Parathyroid adenoma (tissue), 2 donors: ENCODE measurements around the gene RAP1A.

Experiments
- H2AFZ ChIP-seq: fragments of 300-600 bp; sonication (generic); one replicate; pipeline ENCODE4 v1.7.0; 2017; ENCODE audit warnings: antibody characterized with exemption, mild to moderate bottlenecking
- H3K27ac ChIP-seq: fragments of 300-600 bp; sonication (generic); one replicate; pipeline ENCODE4 v1.7.0; 2017
- H3K27me3 ChIP-seq: fragments of 300-600 bp; sonication (generic); one replicate; pipeline ENCODE4 v1.7.0; 2017; ENCODE audit warnings: low read length; ENCODE audit not compliant: control insufficient read depth, insufficient read depth
- H3K36me3 ChIP-seq: fragments of 300-600 bp; sonication (generic); one replicate; pipeline ENCODE4 v1.7.0; 2017; ENCODE audit warnings: low read length; ENCODE audit not compliant: control insufficient read depth, insufficient read depth
- H3K4me1 ChIP-seq: fragments of 300-600 bp; sonication (generic); one replicate; pipeline ENCODE4 v1.7.0; 2017; ENCODE audit warnings: control low read depth
- H3K4me2 ChIP-seq: fragments of 300-600 bp; sonication (generic); one replicate; pipeline ENCODE4 v1.7.0; 2017; ENCODE audit warnings: low read length
- H3K4me3 ChIP-seq: fragments of 300-600 bp; sonication (generic); one replicate; pipeline ENCODE4 v1.7.0; 2017; ENCODE audit warnings: low read depth, low read length
- H3K79me2 ChIP-seq: fragments of 300-600 bp; sonication (generic); one replicate; pipeline ENCODE4 v1.7.0; 2017; ENCODE audit warnings: control low read depth
- H3K9ac ChIP-seq: fragments of 300-600 bp; sonication (generic); one replicate; pipeline ENCODE4 v1.7.0; 2017; ENCODE audit warnings: mild to moderate bottlenecking
- H3K9me3 ChIP-seq: fragments of 300-600 bp; sonication (generic); one replicate; pipeline ENCODE4 v1.7.0; 2017; ENCODE audit warnings: low read length; ENCODE audit not compliant: control insufficient read depth
- TF ChIP-seq, protein P1 (sequence below): fragments of 300-600 bp; sonication (generic); IDR thresholded peaks from one replicate; pipeline ENCODE4 v1.7.0; 2017; ENCODE audit warnings: antibody characterized with exemption, mild to moderate bottlenecking
- donor health status: primary hyperparathyroidism.

RAP1A gene

DNA sequence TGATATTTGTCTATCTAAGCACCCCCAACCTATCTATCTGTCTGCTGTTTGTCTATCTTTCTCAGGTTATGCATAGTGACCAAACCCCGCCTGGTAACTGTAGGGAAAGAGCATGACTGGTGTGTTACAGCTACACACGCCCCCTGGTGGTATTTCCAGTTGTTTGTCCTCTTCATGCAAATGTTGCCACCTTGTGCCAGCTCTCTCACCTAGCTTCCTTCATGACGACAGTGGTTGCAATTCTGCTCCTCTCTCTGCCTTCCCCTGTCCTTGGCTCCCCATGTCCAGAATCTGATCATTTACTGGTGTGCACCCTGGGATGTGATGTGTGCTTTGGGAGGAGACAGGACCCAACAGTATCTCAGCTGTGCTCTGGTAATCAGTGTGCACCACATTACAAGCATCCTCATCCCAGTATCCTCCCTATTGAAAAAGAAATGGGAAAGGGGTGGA is 127.7 kb downstream of the RAP1A start:
- no peak overlapping the region for H3K4me2 ChIP-seq
- no peak overlapping the region for H2AFZ ChIP-seq
- H3K27me3 ChIP-seq: no peaks in the 10 kb centered on the region
- no peak overlapping the region for H3K27ac ChIP-seq
- TF ChIP-seq, protein P1, sequence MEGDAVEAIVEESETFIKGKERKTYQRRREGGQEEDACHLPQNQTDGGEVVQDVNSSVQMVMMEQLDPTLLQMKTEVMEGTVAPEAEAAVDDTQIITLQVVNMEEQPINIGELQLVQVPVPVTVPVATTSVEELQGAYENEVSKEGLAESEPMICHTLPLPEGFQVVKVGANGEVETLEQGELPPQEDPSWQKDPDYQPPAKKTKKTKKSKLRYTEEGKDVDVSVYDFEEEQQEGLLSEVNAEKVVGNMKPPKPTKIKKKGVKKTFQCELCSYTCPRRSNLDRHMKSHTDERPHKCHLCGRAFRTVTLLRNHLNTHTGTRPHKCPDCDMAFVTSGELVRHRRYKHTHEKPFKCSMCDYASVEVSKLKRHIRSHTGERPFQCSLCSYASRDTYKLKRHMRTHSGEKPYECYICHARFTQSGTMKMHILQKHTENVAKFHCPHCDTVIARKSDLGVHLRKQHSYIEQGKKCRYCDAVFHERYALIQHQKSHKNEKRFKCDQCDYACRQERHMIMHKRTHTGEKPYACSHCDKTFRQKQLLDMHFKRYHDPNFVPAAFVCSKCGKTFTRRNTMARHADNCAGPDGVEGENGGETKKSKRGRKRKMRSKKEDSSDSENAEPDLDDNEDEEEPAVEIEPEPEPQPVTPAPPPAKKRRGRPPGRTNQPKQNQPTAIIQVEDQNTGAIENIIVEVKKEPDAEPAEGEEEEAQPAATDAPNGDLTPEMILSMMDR: peak; percentile 20
- no peak overlapping the region for H3K4me3 ChIP-seq
- H3K36me3 ChIP-seq: no peaks in the 10 kb centered on the region
- H3K9me3 ChIP-seq: no peaks in the 10 kb centered on the region
- H3K9ac ChIP-seq: no peak overlapping the region
- H3K79me2 ChIP-seq: no peaks in the 10 kb centered on the region
- H3K4me1 ChIP-seq: no peaks in the 10 kb centered on the region

DNA sequence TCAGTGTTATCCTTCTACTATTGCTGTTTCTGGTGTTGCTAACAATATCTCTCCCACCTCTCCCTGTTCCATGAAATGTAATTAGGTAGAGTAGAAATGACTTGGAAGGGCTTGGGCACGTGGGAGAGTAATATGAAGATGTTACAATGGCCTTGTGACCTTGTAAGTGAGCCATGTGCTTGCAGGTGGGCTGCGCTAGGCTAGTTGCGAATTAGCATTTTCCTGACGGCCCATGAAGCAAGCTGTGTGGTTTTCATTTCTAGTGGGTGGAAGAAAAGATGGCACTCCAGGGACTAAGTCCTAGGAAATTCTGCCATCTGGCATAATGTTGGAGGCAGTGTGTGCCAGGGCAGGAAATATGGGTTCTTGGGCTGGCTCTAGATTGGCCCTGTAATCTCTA is 128.4 kb downstream of the RAP1A start:
- H3K79me2 ChIP-seq: no peaks in the 10 kb centered on the region
- no peaks in the 10 kb centered on the region for H3K9me3 ChIP-seq
- H3K9ac ChIP-seq: no peak overlapping the region
- no peaks in the 10 kb centered on the region for H3K36me3 ChIP-seq
- no peaks in the 10 kb centered on the region for H3K4me1 ChIP-seq
- no peaks in the 10 kb centered on the region for H3K27me3 ChIP-seq
- no peak overlapping the region for H2AFZ ChIP-seq
- H3K4me3 ChIP-seq: no peak overlapping the region
- H3K27ac ChIP-seq: no peak overlapping the region
- H3K4me2 ChIP-seq: no peak overlapping the region
- TF ChIP-seq, protein P1: no peak

DNA sequence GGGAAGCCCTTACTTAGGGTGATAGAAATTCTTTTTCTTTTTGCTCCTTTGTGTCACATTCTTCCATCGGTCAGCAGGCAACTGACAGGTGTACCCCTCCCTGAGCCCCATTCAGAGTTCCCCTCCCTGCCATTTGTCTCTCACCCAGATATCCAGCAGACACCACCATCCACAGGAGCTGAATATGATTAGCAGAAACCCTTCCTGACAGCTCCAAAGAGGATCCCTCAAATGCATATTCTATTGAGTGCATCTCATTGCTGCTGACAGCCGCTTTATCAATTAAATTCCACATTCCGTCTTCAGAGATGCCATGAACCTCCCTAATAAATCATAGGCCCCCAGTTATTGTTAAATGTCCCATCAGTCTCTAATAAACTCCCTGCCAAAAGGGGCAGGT is 130.0 kb downstream of the RAP1A start:
- TF ChIP-seq, protein P1: no peak
- no peak overlapping the region for H3K27ac ChIP-seq
- H2AFZ ChIP-seq: no peak overlapping the region
- no peaks in the 10 kb centered on the region for H3K9me3 ChIP-seq
- H3K9ac ChIP-seq: no peak overlapping the region
- H3K4me3 ChIP-seq: no peak overlapping the region
- H3K4me2 ChIP-seq: no peak overlapping the region
- H3K36me3 ChIP-seq: no peaks in the 10 kb centered on the region
- H3K79me2 ChIP-seq: no peaks in the 10 kb centered on the region
- no peaks in the 10 kb centered on the region for H3K4me1 ChIP-seq
- no peaks in the 10 kb centered on the region for H3K27me3 ChIP-seq

DNA sequence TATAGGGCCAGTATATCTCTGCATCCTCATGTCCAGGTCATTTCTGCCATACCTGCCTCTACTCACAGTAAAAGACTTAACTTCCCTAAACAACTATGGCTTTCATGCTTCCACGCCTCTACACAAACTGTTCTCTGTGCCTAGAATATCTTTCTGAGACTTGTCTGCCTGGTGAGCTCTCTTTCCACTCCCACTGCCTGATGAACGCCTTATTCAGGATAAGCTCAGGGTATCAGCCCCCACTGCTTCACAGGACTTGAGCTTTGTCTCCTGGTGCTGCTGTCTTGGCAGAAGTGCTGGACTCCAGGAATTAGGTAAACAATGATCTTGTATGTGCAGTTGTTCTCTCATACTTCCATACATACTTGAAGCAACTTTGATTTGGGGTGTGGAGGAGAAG is 131.3 kb downstream of the RAP1A start:
- no peaks in the 10 kb centered on the region for H3K27me3 ChIP-seq
- H3K4me3 ChIP-seq: no peak overlapping the region
- H2AFZ ChIP-seq: no peak overlapping the region
- H3K79me2 ChIP-seq: no peaks in the 10 kb centered on the region
- H3K4me2 ChIP-seq: no peak overlapping the region
- H3K9ac ChIP-seq: no peak overlapping the region
- H3K4me1 ChIP-seq: no peaks in the 10 kb centered on the region
- no peak overlapping the region for H3K27ac ChIP-seq
- H3K36me3 ChIP-seq: no peaks in the 10 kb centered on the region
- no peaks in the 10 kb centered on the region for H3K9me3 ChIP-seq
- TF ChIP-seq, protein P1: no peak

DNA sequence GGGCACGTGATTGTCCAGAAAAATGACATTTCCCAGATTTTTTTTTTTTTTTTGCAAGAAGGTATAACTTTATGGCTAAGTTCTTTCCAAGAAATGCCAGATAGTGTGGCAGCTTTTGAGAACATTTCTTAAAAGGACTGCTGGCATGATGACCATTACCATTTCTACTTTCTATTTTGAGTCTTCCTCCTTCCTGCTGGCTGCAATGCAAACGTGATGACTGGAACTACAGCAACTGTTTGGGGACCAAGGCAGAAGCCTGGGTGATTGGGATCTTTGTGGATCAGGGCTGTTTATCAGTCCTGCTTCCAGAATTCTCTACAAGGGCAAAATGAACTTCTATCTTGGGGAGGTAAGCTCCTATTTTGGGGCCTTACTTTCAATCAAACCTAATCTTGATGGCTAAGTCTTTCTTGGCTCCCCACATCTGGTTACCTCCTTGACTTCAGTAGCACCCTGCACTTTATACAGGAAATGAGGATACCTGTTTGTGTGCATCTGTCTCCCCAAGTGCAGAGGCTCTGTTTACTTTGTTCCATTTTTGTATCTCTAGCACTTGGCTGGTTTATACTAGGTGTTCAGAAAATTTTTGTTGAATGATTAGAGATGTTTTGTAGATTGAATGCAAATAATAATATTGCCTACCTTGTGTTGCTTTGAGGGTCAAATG is 132.5 kb downstream of the RAP1A start:
- no peaks in the 10 kb centered on the region for H3K79me2 ChIP-seq
- no peak overlapping the region for H3K4me3 ChIP-seq
- no peaks in the 10 kb centered on the region for H3K9me3 ChIP-seq
- H3K9ac ChIP-seq: no peak overlapping the region
- no peak overlapping the region for H3K27ac ChIP-seq
- H3K27me3 ChIP-seq: no peaks in the 10 kb centered on the region
- H2AFZ ChIP-seq: no peak overlapping the region
- no peaks in the 10 kb centered on the region for H3K4me1 ChIP-seq
- no peaks in the 10 kb centered on the region for H3K36me3 ChIP-seq
- no peak overlapping the region for H3K4me2 ChIP-seq
- TF ChIP-seq, protein P1: no peak
